T-helper 17 cell (primary cell): ENCODE data around the gene FYN. TPM values are rescaled to one million over a fixed set of nuclear protein-coding genes. Genes with fewer than 3 reads are reported as not detected.

Experiments used
- ATAC-seq: fragments of 150-1000 bp; cut with Tn5 transposase; 2 replicates; pipeline ENCODE4 v1.10.0; 2021; ENCODE audit warnings: mild to moderate bottlenecking, moderate library complexity
- DNase-seq, 3 donors: peaks; one replicate each; pipeline versions ENCODE4 v3.0.0 to v3.0.0-alpha.2; 2020 to 2021
- H3K9me3 ChIP-seq: one replicate; pipeline ENCODE4 v1.7.0; 2013; ENCODE audit warnings: low read length, mild to moderate bottlenecking; ENCODE audit not compliant: control insufficient read depth, poor library complexity, severe bottlenecking
- H3K27ac Mint-ChIP-seq: one replicate; pipeline ENCODE4 v1.8.0; 2022; ENCODE audit warnings: mild to moderate bottlenecking, moderate library complexity, mixed read lengths
- H3K27me3 Mint-ChIP-seq: one replicate; pipeline ENCODE4 v1.8.0; 2022; ENCODE audit warnings: mixed read lengths
- H3K36me3 Mint-ChIP-seq: one replicate; pipeline ENCODE4 v1.8.0; 2022; ENCODE audit warnings: low read depth, mixed read lengths
- H3K4me1 Mint-ChIP-seq: one replicate; pipeline ENCODE4 v1.8.0; 2022; ENCODE audit warnings: mild to moderate bottlenecking, mixed read lengths
- H3K4me3 Mint-ChIP-seq: one replicate; pipeline ENCODE4 v1.8.0; 2022; ENCODE audit warnings: mild to moderate bottlenecking, moderate library complexity, mixed read lengths
- total RNA-seq, 4 donors: library from RNA in 2 of 4; stranded (reverse) in 2 of 4; gene quantifications; one replicate each; pipeline ENCODE4 v1.2.3 and lab custom pipeline; 2022 to 2026

FYN gene
- total RNA-seq, 2 donors from 2014 or later = 455 to 472 TPM

DNA sequence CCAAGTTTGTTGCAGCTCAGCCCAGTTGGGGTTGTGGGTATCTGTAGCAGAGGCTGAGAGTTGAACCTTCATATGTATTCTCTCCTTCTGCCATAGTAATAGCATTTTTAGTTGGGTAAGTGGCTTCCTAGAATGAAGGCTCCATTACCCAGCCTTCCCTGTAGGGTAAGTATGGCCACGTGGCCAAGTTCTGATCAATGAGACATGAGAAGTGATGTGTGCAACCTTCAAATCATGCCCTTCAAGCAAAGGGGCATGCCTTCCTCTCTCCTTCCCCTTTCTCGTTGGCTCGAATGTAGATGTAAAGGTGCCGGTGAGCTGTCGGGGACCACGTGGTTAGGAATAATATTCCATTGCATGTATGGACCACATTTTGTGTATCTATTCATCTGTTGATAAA, 254.8 kb downstream of the FYN start:
- H3K36me3 Mint-ChIP-seq = peaks cover 2% of the 10 kb centered on the region
- ATAC-seq (no peak), DNase-seq (no peak)
- H3K9me3 ChIP-seq = no peaks in the 10 kb centered on the region
- peaks cover 39% of the 10 kb centered on the region for H3K27me3 Mint-ChIP-seq
- peaks cover 2% of the 10 kb centered on the region for H3K4me1 Mint-ChIP-seq
- H3K27ac Mint-ChIP-seq = no peak overlapping the region
- no peak overlapping the region for H3K4me3 Mint-ChIP-seq

DNA sequence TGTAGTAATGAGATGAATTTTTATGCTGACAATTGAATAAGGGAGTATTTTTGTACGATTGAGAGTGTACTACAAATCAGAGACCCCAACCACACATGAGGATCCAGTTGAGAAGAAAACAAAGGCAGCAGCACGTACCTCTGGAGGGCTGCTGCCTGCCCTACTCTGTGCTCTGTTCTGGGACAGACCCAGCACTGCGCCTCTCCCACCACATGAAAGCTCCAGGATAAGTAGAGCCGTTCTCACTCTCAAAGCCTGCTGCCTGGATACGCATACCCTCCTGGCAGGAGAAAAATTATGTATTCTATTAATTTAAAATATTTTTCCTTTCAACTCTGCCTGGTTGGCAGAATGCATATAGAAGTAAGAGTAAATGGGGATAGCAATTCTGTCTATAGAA, 256.1 kb downstream of the FYN start:
- Mint-ChIP-seq H3K27ac (no peak overlapping the region), H3K27me3 (peaks cover 39% of the 10 kb centered on the region), H3K4me1 (peaks cover 2% of the 10 kb centered on the region), H3K36me3 (peaks cover 2% of the 10 kb centered on the region), H3K4me3 (no peak overlapping the region)
- DNase-seq (no peak), ATAC-seq (no peak)
- no peaks in the 10 kb centered on the region for H3K9me3 ChIP-seq

DNA sequence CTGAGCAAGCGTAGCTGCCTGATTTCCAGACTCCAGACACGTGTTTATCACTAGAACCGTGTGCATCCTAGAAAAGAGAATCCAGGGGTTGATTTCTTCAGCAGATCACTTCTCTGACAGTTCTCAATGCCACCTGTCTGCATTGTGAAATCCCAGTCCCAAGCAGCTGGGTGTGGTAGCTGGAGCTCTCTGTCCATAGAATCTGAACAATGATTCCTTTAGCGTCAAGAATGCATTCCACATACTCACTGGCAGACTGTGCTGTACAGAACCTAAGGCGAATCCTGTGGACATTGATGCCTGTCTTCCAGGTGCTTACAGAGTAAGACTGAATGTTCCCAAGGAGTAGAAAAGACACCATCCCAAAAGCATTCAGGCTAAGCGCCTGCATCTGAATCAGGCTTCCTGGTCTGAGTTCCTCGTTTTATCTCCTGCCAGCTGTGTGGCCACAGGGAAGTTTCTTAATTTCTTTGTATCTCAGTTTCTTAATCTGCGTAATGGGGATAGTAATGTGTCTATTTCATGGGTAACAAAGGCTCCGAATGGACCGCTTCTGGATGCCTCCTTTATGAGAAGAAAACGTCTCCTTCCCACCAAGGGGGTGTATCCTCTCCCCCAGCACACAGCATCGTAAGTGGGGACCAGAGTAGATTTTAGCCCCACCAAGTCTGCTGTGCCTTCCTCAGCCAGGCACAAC, 257.2 kb downstream of the FYN start:
- peaks cover 38% of the 10 kb centered on the region for H3K27me3 Mint-ChIP-seq
- no peak overlapping the region for H3K27ac Mint-ChIP-seq
- H3K9me3 ChIP-seq = no peaks in the 10 kb centered on the region
- peaks cover 2% of the 10 kb centered on the region for H3K36me3 Mint-ChIP-seq
- H3K4me1 Mint-ChIP-seq = peaks cover 2% of the 10 kb centered on the region
- H3K4me3 Mint-ChIP-seq = no peak overlapping the region
- no peak for DNase-seq
- no peak for ATAC-seq

DNA sequence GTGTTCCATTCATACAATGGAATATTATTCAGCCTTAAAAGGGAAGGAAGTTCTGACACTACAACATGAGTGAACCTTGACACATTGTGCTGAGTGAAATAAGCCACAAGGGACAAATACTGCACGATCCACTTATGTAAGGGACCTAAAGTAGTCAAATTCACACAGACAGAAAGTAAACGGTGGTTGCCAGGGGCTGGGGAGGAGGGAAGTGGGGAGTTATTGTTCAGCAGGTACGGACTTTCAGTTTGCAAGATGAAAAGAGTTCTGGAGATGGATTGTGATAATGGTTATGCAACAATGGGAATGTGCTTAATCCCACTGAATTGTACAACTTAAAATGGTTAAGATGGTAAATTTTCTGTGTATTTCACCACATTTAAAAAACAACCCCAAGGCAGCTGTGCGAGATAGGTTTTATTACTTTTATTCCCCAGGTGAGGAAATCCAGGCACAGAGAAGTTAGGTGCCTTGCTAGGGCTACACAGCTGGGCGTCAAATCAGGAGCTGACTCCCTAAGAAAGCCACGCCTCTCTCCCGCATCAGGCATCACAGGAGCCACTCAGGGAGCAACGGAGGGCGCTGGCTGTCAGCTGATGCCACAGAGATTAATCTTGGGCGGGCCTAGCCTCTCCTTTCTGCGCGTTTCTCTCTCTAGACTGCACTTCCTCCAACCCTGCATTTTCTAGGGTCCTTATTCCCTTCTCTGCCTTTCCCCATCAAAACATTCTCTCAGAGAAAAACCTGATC, 258.2 kb downstream of the FYN start:
- H3K27me3 Mint-ChIP-seq = peaks cover 28% of the 10 kb centered on the region
- ATAC-seq = no peak

DNA sequence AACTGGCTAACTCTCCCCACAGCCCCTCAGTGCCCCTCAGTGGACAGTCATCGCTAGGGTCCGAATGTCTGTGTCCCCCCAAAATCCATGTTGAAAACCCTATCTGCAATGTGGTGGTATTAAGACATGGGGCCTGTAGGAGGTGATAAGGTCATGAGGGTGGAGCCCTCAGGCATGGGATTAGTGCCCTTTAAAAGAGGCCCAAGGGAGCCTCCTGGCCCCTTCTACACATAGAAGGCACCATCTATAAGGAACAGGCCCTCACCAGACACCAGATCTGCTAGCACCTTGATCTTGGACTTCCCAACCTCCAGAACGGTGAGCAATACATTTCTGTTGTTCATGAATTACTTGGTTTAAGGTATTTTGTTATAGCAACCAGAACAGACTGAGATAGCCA, 260.9 kb downstream of the FYN start:
- Mint-ChIP-seq H3K27ac (no peak overlapping the region), H3K27me3 (peaks cover 22% of the 10 kb centered on the region), H3K4me3 (no peak overlapping the region), H3K36me3 (no peaks in the 10 kb centered on the region), H3K4me1 (peaks cover 2% of the 10 kb centered on the region)
- no peaks in the 10 kb centered on the region for H3K9me3 ChIP-seq
- DNase-seq (no peak), ATAC-seq (no peak)

More for the DNA sequence above, 258.2 kb downstream of the FYN start:
- peaks cover 2% of the 10 kb centered on the region for H3K4me1 Mint-ChIP-seq
- H3K9me3 ChIP-seq = no peaks in the 10 kb centered on the region
- H3K27ac Mint-ChIP-seq = no peak overlapping the region
- H3K4me3 Mint-ChIP-seq = no peak overlapping the region
- H3K36me3 Mint-ChIP-seq = peaks cover 2% of the 10 kb centered on the region
- DNase-seq = no peak

DNA sequence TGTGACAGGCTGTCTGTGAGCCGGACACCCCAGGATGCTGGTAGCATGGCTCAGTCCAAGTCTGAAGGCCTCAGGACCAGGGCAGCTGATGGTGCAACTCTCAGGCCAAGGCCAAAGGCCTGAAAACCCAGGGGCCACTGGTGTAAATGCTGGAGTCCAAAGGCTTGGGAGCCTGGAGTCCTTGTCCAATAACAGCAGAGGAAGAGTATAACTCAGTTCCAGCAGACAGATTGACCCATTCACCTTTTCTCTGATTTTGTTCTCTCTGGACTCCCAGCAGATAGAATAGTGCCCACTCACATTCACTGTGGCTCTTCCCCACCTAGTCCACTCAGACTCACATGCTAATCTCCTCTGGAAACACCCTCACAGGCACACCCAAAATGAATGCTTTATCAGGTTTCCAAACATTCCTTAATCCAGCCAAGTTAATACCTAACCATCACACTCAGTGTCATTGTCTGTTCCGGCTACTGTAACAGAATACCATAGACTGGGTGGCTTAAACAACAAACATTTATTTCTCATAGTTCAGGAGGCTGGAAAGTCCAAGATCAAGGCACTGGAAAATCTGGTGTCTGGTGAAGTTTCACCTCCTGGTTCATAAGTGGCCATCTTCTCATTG, 262.6 kb downstream of the FYN start:
- no peaks in the 10 kb centered on the region for H3K9me3 ChIP-seq
- Mint-ChIP-seq H3K36me3 (no peaks in the 10 kb centered on the region), H3K27me3 (peaks cover 14% of the 10 kb centered on the region), H3K4me3 (no peak overlapping the region), H3K4me1 (peaks cover 7% of the 10 kb centered on the region), H3K27ac (no peak overlapping the region)
- no peak for ATAC-seq
- no peak for DNase-seq

Other genes with a start within 250 kb of the FYN start
- not detected for gene CCN6, start 180.7 kb upstream of the FYN start, total RNA-seq
- gene TUBE1, start 214.0 kb upstream of the FYN start, total RNA-seq = 10 to 100 TPM; 26.5 to 32.9 TPM
- gene FAM229B, start 214.1 kb upstream of the FYN start, total RNA-seq = 1 to 10 TPM in 1 of 2 donors, under 1 TPM in 1; 0.50 to 3.9 TPM